Upper lobe of left lung (tissue), 6 donors: ENCODE results near the gene CFAP100. TPM values are rescaled to one million over a fixed set of nuclear protein-coding genes. Genes with fewer than 3 reads are reported as not detected.

Experiments used
- ATAC-seq, 2 donors: fragments of 200-7000 bp; cut with Tn5 transposase; one replicate each; pipeline ENCODE4 v1.9.1; 2022; ENCODE audit warnings: mild to moderate bottlenecking in 2 of 2, moderate library complexity in 2 of 2; ENCODE audit not compliant: low FRiP score in 2 of 2
- DNase-seq, 2 donors: peaks; one replicate each; pipeline ENCODE4 v3.0.0-alpha.2; 2019 to 2020
- H3K27ac ChIP-seq, 4 donors: fragments of 200-600 bp; sonication (generic); one replicate each; pipeline ENCODE4 v1.5.1; 2016 to 2019
- H3K27me3 ChIP-seq, 4 donors: fragments of 200-600 bp; sonication (generic); one replicate each; pipeline ENCODE4 v1.5.1; 2017 to 2019
- H3K36me3 ChIP-seq, 4 donors: fragments of 200-600 bp; sonication (generic); one replicate each; pipeline ENCODE4 v1.5.1; 2016 to 2019
- H3K4me1 ChIP-seq, 4 donors: fragments of 200-600 bp; sonication (generic); one replicate each; pipeline ENCODE4 v1.5.1; 2018 to 2019
- H3K4me3 ChIP-seq, 4 donors: fragments of 200-600 bp; sonication (generic); one replicate each; pipeline ENCODE4 v1.5.1; 2017 to 2019; ENCODE audit warnings: mild to moderate bottlenecking in 2 of 4, moderate library complexity in 1 of 4
- H3K9me3 ChIP-seq, 4 donors: fragments of 200-600 bp; sonication (generic); one replicate each; pipeline ENCODE4 v1.5.1; 2018 to 2019
- CTCF ChIP-seq, 6 experiments: fragments of 450-650 bp in 4 of 6; fragments of 200-600 bp in 2 of 6; sonication (generic) in 2 of 6; IDR thresholded peaks; one replicate each; pipeline ENCODE4 v1.5.1; 2016 to 2019; ENCODE audit warnings: antibody characterized with exemption in 6 of 6
- EP300 ChIP-seq, 4 donors: sonication (generic); formaldehyde crosslinking; IDR thresholded peaks; one replicate each; pipeline ENCODE4 v1.5.1; 2017; ENCODE audit warnings: antibody characterized with exemption in 4 of 4, control low read depth in 2 of 4
- POLR2A ChIP-seq, 4 donors: fragments of 450-650 bp; IDR thresholded peaks; one replicate each; pipeline ENCODE4 v1.5.1; 2016 to 2017; ENCODE audit warnings: antibody characterized with exemption in 4 of 4, mild to moderate bottlenecking in 2 of 4
- POLR2AphosphoS5 ChIP-seq, 2 donors: sonication (generic); formaldehyde crosslinking; IDR thresholded peaks; one replicate each; pipeline ENCODE4 v1.5.1; 2017; ENCODE audit warnings: antibody characterized with exemption in 2 of 2
- WGBS, 2 donors: methylation state at CpG; one replicate each; pipeline ENCODE4 v1.1.5; 2017 to 2018; 5-methylcytosine and 5-hydroxymethylcytosine counted together
- total RNA-seq, 6 donors: library from RNA; depleted of rRNA in 4 of 6; stranded (reverse); fragments of >200 nt in 4 of 6; gene quantifications; one replicate each; pipeline versions ENCODE4 v1.1.0 to v1.2.1, GENCODE V29; 2016 to 2021
- donor health status: DM: no; HTN: no; CAD: no; lungs with moderate emphysema.
- donor health status: DM: no; HTN: yes; CAD: no; lungs with severe emphysema.

CFAP100 gene
- total RNA-seq, result 10 to 100 TPM in 4 of 6 donors, 1 to 10 TPM in 1, under 1 TPM in 1; 0.09 to 57.9 (median 21.6) TPM

GRCh38 chr3:126394179-126394976 lies at the start of gene CFAP100:
Gene CFAP100 (plus strand): TSS chr3:126394909. CDS start chr3:126396001, 1,092 bp downstream.
- WGBS, 2 donors, result 46% methylated on average over 25 to 34 of the region's 43 CpGs
- Histone ChIP-seq H3K4me1 (peaks cover 2 to 12% (median 8%) of the 10 kb centered on the region in 4 donors), H3K9me3 (no peaks in the 10 kb centered on the region), H3K4me3 (peak within 1 kb of the TSS in 3 of 4 donors; percentile 24 to 38 (median 33)), H3K27ac (no peak within 1 kb of the TSS), H3K27me3 (peaks cover 0 to 8% (median 3%) of the 10 kb centered on the region in 4 donors), H3K36me3 (no peaks in the 10 kb centered on the region)
- DNase-seq, result peak; percentile 63 to 91
- ATAC-seq, result peak; percentile 17 to 51
- TF ChIP-seq POLR2A (IDR thresholded peaks at IDR 0.05) (peak in 1 of 4 donors; percentile 20), EP300 (IDR thresholded peaks at IDR 0.05) (no peak)

- Histone ChIP-seq H3K27me3 (no peaks in the 10 kb centered on the region), H3K27ac (no peak overlapping the region), H3K36me3 (peaks cover 2 to 24% (median 6%) of the 10 kb centered on the region in 4 donors), H3K9me3 (no peaks in the 10 kb centered on the region), H3K4me1 (peaks cover 0 to 16% (median 11%) of the 10 kb centered on the region in 4 donors), H3K4me3 (no peak overlapping the region)
- 83 to 96% methylated on average over 4 to 7 of the region's 7 CpGs for WGBS, 2 donors
- no peak for TF ChIP-seq CTCF (IDR thresholded peaks at IDR 0.05)
- no peak for TF ChIP-seq POLR2A (IDR thresholded peaks at IDR 0.05)
- no peak for TF ChIP-seq POLR2AphosphoS5 (IDR thresholded peaks at IDR 0.05)
- no peak for TF ChIP-seq EP300 (IDR thresholded peaks at IDR 0.05)
- DNase-seq (no peak), ATAC-seq (no peak)
Measured at GRCh38 chr3:126345231-126345630, 49.5 kb upstream of the CFAP100 start.

GRCh38 chr3:126345641-126346460 lies 48.9 kb upstream of the CFAP100 start:
- WGBS, 2 donors, result 97% methylated on average over 5 of the region's 5 CpGs; no CpG with 5 or more reads in 1 of the 2 donors
- no peak for ATAC-seq

GRCh38 chr3:126346466-126346865 lies 48.2 kb upstream of the CFAP100 start:
- Histone ChIP-seq H3K4me1 (peaks cover 8 to 28% (median 23%) of the 10 kb centered on the region in 4 donors), H3K4me3 (no peak overlapping the region), H3K27me3 (no peaks in the 10 kb centered on the region), H3K27ac (no peak overlapping the region), H3K9me3 (no peaks in the 10 kb centered on the region), H3K36me3 (peaks cover 5 to 37% (median 11%) of the 10 kb centered on the region in 4 donors)
- DNase-seq (no peak), ATAC-seq (no peak)
- no peak for TF ChIP-seq CTCF (IDR thresholded peaks at IDR 0.05)
- no peak for TF ChIP-seq POLR2A (IDR thresholded peaks at IDR 0.05)
- TF ChIP-seq POLR2AphosphoS5 (IDR thresholded peaks at IDR 0.05), result no peak
- TF ChIP-seq EP300 (IDR thresholded peaks at IDR 0.05), result no peak
- 86 to 97% methylated on average over 1 to 2 of the region's 2 CpGs for WGBS, 2 donors

More at GRCh38 chr3:126345641-126346460, 48.9 kb upstream of the CFAP100 start:
- Histone ChIP-seq H3K27ac (no peak overlapping the region), H3K9me3 (no peaks in the 10 kb centered on the region), H3K4me1 (peaks cover 2 to 22% (median 17%) of the 10 kb centered on the region in 4 donors), H3K27me3 (no peaks in the 10 kb centered on the region), H3K4me3 (no peak overlapping the region), H3K36me3 (peaks cover 2 to 30% (median 8%) of the 10 kb centered on the region in 4 donors)
- TF ChIP-seq EP300 (IDR thresholded peaks at IDR 0.05) (no peak), POLR2AphosphoS5 (IDR thresholded peaks at IDR 0.05) (no peak), CTCF (IDR thresholded peaks at IDR 0.05) (no peak), POLR2A (IDR thresholded peaks at IDR 0.05) (no peak)
- peak in 1 of 2 donors; percentile 37 for DNase-seq
